ENCODE data around the gene PNO1.
"Not testable (repeated sequence)": the region's sequence is repeated elsewhere in the genome, so short reads cannot be mapped to it uniquely, and the experiment has no call there.

PNO1 gene

DNA sequence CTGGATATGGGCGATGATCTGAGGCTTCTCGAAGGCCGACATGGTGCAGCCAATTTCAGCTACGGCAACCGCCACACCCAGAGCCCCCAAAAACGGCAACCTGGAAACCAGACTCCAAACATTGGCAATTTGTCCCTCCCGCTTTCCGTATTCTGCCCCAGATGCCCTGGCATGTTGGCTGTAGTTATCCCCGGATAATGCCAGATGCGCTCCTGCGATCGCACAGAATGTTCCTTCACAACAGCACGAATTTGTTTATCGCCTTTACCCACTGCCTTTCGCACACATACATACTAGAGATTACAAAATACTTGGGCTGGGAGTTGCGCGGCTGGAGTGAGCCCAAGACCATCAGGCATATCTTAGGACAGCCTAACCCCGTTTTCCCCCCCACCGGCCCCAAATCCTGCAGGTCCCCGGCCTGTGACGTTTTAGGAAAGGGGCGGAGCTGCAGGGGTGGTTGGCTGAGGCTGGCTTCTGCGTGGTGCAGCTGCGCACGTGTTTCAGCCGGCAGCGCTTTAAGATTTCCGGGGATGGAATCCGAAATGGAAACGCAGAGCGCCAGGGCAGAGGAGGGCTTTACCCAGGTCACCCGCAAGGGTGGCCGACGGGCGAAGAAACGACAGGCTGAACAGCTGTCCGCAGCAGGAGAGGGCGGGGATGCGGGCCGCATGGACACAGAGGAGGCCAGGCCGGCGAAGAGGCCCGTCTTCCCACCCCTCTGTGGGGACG, at the start of gene PNO1:
Gene PNO1, plus strand, starts transcription at position 487 of the 732 bp plus-strand sequence. Its CDS starts 47 bp downstream, at position 534.
- DNase-seq = peak; percentile 98

DNA sequence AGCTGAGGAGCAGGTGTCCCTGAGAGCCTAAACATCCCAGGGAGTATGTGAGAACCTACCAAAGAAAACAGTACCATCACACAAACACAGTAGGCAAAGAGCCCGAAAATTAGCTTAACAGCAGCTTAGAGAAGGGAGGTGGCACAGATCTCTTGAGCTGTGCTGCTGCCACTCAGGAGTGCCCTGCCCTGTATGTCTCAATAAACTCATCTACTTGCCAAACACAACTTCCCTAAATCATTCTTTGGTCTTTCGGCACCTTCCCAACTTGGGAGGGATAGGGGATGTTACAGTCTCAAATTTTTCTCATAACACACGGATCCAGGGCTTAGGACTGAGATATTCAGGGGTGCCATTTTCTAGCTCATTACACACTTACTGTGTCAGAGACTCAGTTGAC, 49.6 kb upstream of the PNO1 start:
- DNase-seq = no peak

GRCh38 chr2:68110102-68110501, 47.6 kb upstream of the PNO1 start:
- DNase-seq = no peak

DNA sequence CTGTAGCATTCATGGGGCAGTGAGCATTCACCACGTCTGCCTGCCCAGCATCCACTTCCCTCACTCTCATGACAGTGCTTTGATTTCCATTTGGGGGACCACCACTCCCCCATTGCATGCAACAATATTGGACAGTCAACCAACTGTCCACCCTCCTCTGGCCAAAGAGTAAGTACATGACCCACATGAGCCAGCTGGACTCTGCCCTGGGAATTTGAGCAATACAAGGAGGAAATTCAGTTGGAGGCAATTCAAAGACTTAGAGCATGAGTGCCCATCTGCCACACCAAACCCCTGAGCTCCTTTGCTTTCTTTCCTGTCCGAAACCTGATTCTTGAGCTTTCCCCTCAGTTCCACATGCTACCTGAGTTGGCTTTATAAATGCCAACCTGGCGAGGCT, 41.7 kb upstream of the PNO1 start:
- DNase-seq = no peak

GRCh38 chr2:68117922-68118321, 39.8 kb upstream of the PNO1 start:
- DNase-seq = not testable (repeated sequence)

DNA sequence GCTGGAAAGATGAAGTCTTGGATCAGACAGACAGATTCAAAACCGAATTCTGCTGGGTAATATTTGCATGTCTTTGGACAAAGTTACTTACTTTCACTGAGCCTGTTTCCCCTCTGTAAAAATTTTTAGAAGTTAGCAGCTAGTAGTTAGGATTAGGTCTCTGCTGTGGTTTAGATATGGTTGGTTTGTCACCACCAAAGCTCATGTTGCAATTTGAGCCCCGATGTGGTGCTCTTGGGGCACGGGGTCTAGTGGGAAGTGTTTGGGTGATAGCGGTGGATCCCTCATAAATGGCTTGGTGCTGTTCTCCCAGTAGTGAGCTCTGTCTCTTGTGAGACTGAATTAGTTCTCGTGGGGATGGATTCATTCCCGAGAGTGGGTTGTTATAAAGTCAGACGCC, 38.9 kb upstream of the PNO1 start:
- no peak for DNase-seq

GRCh38 chr2:68119504-68119903, 38.2 kb upstream of the PNO1 start:
- no peak for DNase-seq

GRCh38 chr2:68121873-68122679, 35.6 kb upstream of the PNO1 start:
- peak; percentile 82 for DNase-seq

GRCh38 chr2:68122680-68122964, 35.1 kb upstream of the PNO1 start:
- no peak for DNase-seq

DNA sequence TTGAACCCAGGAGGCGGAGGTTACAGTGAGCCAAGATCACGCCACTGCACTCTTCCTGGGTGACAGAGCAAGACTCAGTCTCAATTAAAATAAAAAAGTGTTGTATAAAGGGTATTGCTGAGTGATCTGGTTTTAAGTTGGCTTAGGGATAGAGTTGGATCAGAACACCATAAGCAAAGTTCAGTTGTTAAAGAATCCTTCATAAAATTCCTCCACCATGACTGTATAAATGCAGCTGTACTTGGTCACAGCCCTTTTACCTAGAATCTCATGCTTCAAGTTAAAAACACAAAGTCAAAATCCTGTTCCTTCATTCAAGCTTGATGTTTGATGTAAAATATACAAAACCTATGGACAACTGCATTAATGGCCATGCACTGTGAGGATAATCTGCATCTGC, 33.4 kb upstream of the PNO1 start:
- no peak for DNase-seq

GRCh38 chr2:68125821-68126220, 31.9 kb upstream of the PNO1 start:
- DNase-seq = no peak

DNA sequence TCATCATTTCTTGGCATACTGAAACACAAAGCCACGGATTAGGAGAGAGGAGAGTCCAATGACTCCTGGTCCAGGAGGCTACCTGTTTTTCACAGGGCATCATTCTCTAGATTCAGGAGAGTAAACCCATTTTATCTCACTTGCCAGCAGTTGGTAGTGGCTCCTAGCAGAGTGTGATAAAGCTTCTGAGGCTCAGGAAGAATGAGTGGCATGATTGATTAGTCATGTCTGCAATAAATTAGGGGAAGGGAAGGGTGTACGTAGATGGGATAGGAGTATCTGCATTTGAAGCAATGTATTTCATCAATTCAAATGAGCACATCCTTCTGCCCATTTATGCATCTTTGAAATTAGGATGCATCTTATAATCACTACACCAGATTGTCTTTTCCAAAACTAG, 31.1 kb upstream of the PNO1 start:
- DNase-seq = no peak

- DNase-seq = no peak
These were observed 30.1 kb upstream of the PNO1 start for GRCh38 chr2:68127358-68128242.

- DNase-seq = no peak
These were observed 23.6 kb upstream of the PNO1 start for GRCh38 chr2:68134120-68134519.

- DNase-seq = no peak
These were observed 23.1 kb upstream of the PNO1 start for GRCh38 chr2:68134554-68134953.

DNA sequence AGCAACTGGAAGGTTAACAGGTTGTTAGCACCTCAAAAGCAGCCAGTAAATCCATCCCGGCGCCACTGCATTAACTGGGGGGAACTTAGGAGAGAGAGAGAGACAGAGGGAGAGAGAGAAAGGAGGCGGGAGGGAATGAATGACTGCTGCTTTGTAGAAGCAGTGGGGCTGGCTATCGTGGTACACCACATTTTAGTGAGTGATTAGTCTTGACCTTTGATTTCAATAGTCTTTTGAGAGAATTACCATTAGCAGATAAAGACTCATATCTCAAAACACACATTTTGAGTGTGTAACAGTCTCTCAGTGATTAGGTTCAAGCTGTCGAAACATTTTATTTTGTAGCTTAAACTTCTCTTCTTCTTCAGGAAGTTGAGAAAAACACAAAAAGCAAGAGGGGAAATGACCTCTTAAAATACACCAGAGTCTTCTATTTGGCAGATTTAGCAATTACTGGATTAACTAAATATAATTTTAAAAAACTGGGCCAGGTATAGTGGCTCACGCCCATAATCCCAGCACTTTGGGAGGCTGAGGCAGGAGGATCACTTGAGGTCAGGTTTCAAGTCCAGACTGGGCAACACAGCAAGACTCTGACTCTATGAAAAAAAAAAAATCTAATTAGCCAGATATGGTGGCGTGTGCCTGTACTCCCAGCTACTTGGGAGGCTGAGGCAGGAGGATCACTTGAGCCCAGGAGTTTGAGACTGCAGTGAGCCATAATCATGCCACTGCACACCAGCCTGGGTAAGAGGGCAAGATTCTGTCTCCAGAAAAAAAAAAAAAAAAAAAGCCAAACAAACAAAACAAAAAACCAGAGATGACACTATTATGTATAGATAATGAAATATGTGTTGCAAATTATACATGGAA, 22.0 kb upstream of the PNO1 start:
- no peak for DNase-seq

DNA sequence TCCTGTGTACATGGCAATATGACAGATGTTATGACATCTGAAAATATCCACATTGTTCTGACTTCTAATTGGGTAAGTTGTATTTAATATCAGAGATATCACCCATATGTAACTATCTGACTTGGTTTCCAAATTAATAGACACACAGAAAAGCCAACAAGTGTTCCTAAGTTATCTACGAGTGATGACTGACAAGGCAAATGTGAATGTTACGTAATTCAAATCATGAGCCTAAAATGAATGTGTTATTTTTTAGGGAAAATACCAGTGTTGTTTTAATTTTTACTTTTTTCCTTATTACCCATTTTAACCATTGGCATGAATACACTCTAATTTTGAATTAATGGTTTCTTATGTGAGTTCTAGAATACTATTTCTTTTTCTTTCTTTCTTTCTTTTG, 15.8 kb upstream of the PNO1 start:
- DNase-seq = no peak

DNA sequence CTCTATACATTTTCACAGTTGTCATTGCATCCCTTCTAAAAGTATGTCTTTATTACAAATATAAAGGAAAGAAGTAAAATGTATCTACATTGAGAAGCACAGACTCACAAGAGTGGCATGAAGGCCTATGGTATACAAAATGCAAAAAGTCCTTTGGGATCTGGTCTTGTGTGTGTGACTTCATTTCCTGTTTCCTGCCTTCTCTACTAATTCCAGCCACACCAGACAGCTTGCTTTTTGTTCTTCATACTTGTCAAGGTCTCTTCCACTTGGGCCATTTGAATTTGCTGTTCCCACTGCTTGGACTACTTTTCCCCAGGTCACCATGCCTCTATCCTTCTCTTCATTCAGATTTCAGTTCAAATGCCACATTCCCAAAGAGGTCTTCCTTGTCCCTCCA, 6.7 kb upstream of the PNO1 start:
- DNase-seq = no peak

- no peak for DNase-seq
These were observed 4.9 kb upstream of the PNO1 start for GRCh38 chr2:68152681-68153347.

DNA sequence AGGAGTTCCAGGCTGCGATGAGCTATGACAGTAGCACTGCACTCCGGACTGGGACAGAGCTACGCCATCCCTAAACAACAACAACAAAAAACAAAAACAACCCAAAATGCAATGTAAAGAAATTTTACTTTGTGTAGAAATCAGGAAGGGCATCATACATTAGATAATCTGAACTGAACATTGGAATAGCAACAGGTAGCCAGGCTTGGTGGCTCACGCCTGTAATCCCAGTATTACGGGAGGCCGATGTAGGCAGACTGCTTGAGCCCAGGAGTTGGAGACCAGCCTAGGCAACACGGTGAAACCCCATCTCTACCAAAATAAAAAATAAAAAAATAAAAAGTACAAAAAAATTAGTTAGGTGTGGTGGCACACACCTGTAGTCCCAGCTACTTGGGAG, 2.1 kb upstream of the PNO1 start:
- no peak for DNase-seq

DNA sequence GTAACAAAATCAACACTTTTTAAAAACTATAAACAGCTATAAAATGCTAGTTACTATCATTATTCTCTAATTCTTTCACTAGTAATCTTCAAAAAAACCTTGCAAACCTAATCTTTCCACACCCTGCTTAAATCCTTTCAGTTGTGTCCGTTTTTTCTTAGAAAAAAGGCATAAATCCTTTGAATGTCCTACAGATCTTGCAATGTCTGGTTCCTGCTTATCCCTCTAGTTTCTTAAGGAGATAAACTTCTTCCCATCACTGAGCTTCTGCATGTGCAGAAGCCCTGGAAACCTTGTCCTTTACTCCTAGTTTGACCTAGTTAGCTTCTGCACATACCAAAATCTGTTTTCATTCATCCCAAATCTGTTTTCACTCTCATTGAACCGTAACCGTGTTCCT, 1.3 kb upstream of the PNO1 start:
- no peak for DNase-seq

DNA sequence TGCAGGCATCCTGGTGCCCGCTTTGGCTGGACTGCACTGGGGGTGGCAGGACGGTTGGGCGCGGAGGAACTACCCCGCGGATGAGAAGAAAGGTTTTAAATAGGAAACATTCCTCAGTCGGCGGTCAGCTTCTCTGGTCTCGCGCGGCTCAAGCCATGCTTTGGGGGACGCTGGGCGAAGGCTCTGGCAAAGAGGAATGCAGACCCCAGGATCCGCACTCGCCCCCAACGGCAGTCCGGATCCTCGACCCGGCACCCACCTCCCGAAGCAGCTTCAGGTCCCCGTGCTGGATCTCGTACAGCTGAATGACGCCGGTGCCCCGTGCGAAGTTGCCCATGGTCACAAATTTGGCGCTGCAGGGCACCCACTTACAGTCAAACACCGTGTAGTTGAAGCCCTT, 686 bp upstream of the PNO1 start:
- no peak for DNase-seq

Data from activated CD8-positive, alpha-beta memory T cell treated with anti-CD3 and anti-CD28 coated beads, Interleukin-2, amount 50 U/mL, for 4 hours (primary cell).